GM21723 (cell line): ENCODE results near the gene RDH5.

Source experiments
- ATAC-seq: cut with Tn5 transposase; IDR thresholded peaks from one replicate; pipeline ENCODE4 v1.9.1; 2021; ENCODE audit warnings: mild to moderate bottlenecking, moderate library complexity; ENCODE audit not compliant: unreplicated experiment

RDH5 gene

DNA sequence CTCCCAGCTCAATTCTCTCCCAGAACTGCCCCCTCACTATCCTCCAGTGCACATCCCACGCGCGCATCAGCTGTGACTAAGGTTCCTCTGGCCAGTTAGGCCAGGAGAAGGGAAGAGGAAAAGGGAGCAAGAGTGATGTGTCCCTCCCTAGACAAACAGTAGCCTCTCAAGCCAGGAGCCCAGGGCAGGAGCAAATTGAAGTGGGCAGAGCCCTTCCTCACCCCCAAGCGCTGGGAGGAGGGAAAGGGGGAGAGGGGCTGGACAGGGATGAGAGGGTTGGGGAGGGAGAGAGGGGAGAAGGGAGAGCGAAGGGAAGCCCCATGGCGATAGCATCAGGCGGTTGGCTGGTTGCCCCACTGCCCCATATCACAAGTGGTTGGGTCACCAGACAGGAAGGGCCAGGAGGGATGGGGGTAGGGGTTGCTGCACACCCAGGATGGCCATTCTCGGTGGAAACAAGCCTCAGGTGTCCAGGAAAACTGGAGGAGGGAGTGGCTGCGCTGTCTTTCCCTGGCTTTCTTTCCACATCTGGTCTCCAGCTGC lies 7.5 kb downstream of the RDH5 start:
- no peak for ATAC-seq

DNA sequence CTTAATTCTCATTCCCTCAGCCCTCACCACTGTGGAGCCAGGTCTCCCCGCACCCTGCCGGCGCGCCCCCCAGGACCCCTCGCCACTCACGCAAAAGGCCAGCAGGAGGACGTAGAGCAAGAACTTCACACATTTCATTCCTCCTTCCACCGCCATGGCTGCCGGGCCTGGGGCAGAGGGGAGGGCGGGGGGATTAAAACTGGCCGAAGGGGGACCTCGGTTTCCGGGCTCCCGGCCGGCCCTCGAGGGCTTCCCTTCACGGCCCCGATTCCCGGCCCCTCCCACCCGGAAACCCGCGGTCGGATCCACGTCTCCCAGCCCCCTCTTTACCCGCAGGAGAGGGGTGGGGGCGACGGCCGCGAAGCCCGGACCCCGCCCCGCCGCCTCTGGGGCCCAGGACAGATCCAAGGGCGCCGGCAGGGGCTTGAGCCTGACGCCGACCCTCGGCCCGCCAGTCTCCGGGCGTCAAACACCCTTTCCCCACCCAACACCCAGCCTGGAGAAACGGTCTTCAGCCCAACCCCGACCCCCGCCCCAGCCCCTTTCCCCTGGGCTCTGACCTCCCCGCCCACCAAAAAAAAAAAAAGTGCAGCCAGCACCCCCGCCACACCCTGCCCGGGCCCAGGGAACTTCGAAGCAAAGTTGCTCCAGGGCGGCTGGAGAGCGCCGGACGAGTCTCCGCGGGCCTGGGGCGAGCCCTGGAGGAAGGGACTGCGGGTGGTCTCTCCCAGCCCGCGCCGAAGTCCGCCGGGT lies 8.2 kb downstream of the RDH5 start:
- peak; percentile 20 for ATAC-seq

DNA sequence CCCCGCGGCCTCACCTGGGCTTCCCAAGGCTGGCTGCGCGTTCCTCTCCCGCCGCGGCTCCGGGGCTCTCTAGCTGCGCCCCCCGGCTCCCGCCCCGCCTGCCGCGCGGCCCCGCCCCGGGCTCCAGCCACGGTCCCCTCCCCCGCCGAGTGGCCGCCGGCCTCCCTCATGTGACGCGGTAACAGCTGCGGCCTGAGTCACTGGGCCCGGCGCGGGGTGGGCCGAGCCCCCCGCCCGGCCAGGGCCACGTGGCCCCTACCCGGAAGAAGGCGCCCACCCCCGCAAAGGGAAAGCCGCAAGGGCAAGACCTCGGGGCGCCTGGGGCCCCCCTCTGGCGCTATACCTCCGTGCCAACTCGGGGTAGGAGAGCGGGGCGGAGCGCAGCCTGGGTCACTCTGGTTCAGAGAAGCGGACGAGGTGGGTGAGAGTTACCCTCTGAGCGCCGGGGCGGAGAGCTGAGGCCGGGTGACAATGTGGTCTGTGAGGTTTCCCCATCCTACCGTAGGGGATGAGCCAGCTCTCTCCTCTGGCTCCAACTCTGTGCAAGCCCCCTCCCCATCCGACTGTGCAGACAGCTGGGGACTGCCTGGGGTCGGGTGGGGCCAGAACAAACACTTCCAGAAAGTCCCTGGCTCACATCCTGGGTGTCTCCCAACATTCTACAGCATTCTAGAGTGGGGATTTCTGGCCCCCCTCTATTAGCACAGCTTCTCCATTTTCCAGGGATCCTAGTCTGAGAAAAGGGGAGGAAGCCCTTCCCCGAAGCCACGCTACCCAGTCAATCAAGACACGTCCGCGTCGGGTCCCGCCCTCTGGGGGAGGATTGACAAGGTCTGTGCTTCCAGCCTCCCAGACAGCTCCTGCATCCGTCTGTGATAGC lies 9.0 kb downstream of the RDH5 start, which contains the start of gene CD63:
Gene CD63 (minus strand): TSS at position 71 of the 880 bp plus-strand sequence. CDS start 668 bp downstream, outside the sequence.
- peak; percentile 68 for ATAC-seq

- ATAC-seq: peak; percentile 44
These were observed 9.9 kb downstream of the RDH5 start for GRCh38 chr12:55729819-55730818.

- ATAC-seq: no peak
These were observed 12.1 kb downstream of the RDH5 start for GRCh38 chr12:55732288-55732687.

DNA sequence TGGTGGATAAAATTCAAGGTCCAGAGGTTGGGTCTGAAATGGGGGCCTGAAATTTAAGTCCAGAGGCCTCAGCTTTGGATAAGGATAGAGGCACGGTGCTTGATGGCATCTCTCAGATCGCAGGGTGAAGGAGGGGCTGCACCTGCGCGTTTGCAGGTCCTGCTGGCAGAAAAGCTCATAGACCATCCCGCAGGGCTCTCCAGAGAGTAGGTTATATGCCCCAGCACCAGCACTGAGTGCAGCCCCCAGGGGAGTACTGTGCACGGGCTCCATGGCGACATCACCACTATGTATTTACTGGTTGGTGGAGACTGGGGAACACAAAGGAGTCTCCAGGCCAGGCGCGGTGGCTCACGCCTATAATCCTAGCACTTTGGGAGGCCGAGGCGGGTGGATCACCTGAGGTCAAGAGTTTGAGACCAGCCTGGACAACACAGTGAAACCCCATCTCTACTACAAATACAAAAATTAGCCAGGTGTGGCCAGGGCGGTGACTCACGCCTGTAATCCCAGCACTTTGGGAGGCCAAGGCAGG lies 12.9 kb downstream of the RDH5 start:
- no peak for ATAC-seq

GRCh38 chr12:55733858-55734257 lies 13.7 kb downstream of the RDH5 start:
- ATAC-seq: no peak

DNA sequence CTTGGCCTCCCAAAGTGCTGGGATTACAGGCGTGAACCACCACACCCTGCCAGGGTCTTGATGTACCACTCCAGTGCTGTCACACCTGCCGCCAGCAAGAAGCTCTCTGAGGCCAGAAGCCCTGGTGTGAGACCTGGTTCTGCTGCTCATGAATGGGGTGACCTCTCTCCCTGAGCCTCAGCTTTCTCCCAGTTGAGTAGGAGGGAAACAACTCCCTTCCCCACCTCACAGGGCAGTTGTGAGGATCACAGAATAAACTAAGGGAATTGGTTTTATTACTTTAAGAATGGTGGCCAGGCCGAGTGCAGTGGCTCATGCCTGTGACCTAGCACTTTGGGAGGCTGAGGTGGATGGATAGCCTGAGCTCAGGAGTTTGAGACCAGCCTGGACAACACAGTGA lies 14.4 kb downstream of the RDH5 start:
- ATAC-seq: no peak

DNA sequence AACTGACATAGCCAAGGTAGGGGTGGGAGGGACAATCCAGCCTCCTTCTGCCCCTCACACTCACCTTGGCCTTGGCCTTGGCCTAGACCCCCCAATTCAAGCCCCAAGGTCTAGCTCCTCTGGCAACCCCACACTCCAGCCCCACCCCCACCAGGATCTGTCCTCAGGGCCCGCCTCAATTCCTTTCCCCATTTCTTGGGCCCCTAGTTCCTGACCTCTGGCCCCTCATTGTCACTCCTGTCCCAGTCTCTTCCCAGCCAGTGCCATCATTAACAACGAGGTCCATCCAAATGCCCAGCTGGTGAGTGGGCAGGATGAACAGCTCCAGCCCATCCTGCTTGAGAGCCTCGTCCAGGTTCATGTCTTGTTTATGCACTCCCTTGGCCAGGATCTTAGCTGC lies 15.9 kb downstream of the RDH5 start:
- no peak for ATAC-seq

- peak; percentile 39 for ATAC-seq
These were observed 16.8 kb downstream of the RDH5 start for GRCh38 chr12:55736780-55737580.

- peak; percentile 3 for ATAC-seq
These were observed 17.5 kb downstream of the RDH5 start for GRCh38 chr12:55737581-55738122.

DNA sequence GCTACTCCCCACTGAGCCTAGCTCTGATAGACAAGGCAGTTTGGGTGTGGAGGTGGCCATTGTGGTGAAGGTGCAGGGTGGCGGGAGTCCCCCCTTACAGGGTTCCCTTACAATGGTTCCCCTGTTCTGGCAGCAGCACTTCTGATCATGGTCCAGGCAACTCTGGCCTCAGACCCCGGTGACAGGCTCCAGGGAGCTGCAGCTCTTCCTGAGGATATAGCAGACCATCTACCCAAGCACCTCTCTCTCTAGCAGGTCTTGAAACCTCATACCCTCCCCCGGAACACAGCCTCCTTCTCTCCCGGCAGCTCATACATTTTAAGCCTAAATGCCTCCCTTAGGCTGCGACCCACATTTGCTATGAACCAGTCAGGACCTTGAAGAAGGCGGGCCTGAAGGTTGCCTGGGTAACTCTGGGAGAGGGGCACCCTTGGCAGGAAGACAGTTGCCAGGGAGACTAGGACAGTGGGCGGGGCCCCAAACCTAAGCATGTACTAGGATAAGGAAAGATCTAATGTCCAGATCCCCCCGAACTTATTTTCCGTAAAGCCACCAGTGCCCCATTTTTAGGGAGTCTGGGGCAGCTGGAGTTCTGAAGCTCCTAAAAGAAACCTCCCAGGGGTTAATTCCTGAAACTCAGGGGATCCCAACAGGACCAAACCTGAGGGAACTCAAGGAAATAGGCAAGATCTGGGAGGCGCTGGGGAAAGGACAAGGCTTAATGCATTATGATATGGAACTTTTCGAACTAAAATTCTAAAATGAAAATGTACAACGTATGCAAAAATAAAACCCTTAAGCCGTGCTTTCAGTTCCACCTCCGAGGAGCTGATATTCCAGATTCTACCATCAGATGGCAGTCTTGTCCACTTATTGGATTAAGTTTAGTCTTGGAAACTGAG lies 18.2 kb downstream of the RDH5 start:
- ATAC-seq: peak; percentile 83

DNA sequence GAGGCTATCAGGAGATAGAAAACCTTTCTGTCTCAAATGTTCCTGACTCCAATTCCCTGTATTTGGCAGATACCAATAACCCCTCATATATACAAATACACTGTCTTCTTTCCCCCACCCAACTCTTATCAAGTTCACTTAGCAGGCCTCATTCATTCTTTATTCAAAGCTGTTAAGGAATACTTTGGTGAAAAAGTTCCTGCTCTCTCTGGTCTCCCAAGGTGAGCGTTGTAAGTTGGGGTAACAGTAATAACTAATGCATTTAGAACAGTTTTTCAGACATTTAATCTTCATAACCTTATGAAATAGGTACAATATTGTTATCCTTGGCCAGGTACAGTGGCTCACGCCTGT lies 18.8 kb downstream of the RDH5 start:
- no peak for ATAC-seq

- no peak for ATAC-seq
These were observed 21.9 kb downstream of the RDH5 start for GRCh38 chr12:55741931-55742680.

GRCh38 chr12:55742719-55743405 lies 22.7 kb downstream of the RDH5 start, which contains the start of gene GDF11:
TSS of gene GDF11 (plus strand) at chr12:55743122. CDS start at chr12:55743317, 195 bp downstream.
- peak; percentile 36 for ATAC-seq

DNA sequence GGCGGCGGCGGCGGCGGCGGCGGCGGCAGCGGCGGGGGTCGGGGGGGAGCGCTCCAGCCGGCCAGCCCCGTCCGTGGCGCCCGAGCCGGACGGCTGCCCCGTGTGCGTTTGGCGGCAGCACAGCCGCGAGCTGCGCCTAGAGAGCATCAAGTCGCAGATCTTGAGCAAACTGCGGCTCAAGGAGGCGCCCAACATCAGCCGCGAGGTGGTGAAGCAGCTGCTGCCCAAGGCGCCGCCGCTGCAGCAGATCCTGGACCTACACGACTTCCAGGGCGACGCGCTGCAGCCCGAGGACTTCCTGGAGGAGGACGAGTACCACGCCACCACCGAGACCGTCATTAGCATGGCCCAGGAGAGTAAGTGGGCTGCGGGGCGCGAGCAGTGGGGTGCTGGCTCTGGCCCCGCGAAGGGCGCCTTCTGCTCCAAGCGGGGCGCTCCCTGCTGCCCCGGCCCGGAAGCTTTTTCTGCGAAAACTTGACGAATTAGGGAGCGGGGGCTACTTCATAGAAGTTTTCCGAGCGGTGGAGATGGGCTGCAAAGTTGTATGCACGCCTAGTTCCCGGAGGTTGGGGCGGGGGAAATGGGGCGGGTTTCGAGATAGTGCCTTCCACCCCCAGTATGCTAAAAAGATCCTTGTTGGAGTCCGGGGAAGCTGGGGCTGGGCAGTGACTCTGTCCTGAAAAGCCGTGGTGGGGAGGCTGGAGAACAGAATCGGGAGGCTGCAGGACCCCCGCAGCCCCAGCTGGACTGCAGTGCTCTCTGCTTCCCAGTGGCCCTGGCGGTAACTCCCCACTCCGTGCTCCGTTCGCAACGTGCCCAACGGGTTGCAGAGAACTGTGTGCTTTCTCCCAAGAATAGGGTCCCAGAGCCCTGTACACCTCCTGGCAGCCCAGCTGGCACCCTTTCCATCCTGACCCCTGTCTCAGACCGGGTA lies 23.5 kb downstream of the RDH5 start:
- ATAC-seq: peak; percentile 46
